Keratinocyte (primary cell): Measurements from ENCODE around the gene PPP1R12C. TPM values are rescaled to one million over a fixed set of nuclear protein-coding genes. Genes with fewer than 3 reads are reported as not detected.

Experiments
- DNase-seq: peaks from one replicate; pipeline ENCODE4 v3.0.0-alpha.2; 2011; ENCODE audit warnings: low read depth, missing footprints, low spot score
- FAIRE-seq: peaks from 2 replicates; lab custom pipeline; 2011; peaks lifted over from hg19 to GRCh38; lab: Jason Lieb, UNC
- H2AFZ ChIP-seq: 2 replicates; pipeline ENCODE4 v1.6.0; 2012; ENCODE audit warnings: low read length, control low read depth, inconsistent platforms; ENCODE audit not compliant: control insufficient read depth
- H3K27ac ChIP-seq: 2 replicates; pipeline ENCODE4 v1.5.1; 2011; ENCODE audit warnings: low read length; ENCODE audit not compliant: control insufficient read depth, insufficient read depth
- H3K27me3 ChIP-seq: 3 replicates; pipeline ENCODE4 v1.6.0; 2011; ENCODE audit warnings: low read length; ENCODE audit not compliant: control insufficient read depth, insufficient read depth; ENCODE audit errors: extremely low read depth
- H3K36me3 ChIP-seq, 2 experiments: 2 replicates in 1 of 2; 3 replicates in 1 of 2; pipeline ENCODE4 v1.5.1; 2011; ENCODE audit warnings: low read length in 2 of 2, mild to moderate bottlenecking in 1 of 2; ENCODE audit not compliant: control insufficient read depth in 2 of 2, insufficient read depth in 2 of 2; ENCODE audit errors: extremely low read depth in 1 of 2
- H3K4me1 ChIP-seq: 3 replicates; pipeline ENCODE4 v1.5.1; 2011; ENCODE audit warnings: low read length; ENCODE audit not compliant: control insufficient read depth, insufficient read depth; ENCODE audit errors: extremely low read depth
- H3K4me2 ChIP-seq: 3 replicates; pipeline ENCODE4 v1.6.0; 2011; ENCODE audit warnings: low read depth, low read length; ENCODE audit not compliant: control insufficient read depth, insufficient read depth; ENCODE audit errors: extremely low read depth
- H3K4me3 ChIP-seq, 3 experiments: fragments of 200-600 bp in 1 of 3; sonication (generic) in 1 of 3; 2 replicates in 2 of 3; 3 replicates in 1 of 3; pipeline ENCODE4 v1.5.1; 2011 to 2016; ENCODE audit warnings: low read length in 3 of 3, mild to moderate bottlenecking in 3 of 3, control low read depth in 2 of 3, inconsistent platforms in 1 of 3, low read depth in 1 of 3, mixed read lengths in 1 of 3, mixed run types in 1 of 3, moderate library complexity in 1 of 3; ENCODE audit not compliant: control insufficient read depth in 2 of 3, insufficient read depth in 2 of 3; ENCODE audit errors: extremely low read depth in 1 of 3
- H3K79me2 ChIP-seq: 2 replicates; pipeline ENCODE4 v1.6.0; 2012; ENCODE audit warnings: low read length; ENCODE audit not compliant: control insufficient read depth, insufficient read depth
- H3K9ac ChIP-seq: 3 replicates; pipeline ENCODE4 v1.6.0; 2011; ENCODE audit warnings: low read length; ENCODE audit not compliant: control insufficient read depth, insufficient read depth; ENCODE audit errors: extremely low read depth
- H3K9me1 ChIP-seq: 3 replicates; pipeline ENCODE4 v1.6.0; 2011; ENCODE audit warnings: low read length; ENCODE audit not compliant: control insufficient read depth, insufficient read depth; ENCODE audit errors: extremely low read depth
- H3K9me3 ChIP-seq: 2 replicates; pipeline ENCODE4 v1.5.1; 2012; ENCODE audit warnings: low read depth, low read length; ENCODE audit not compliant: control insufficient read depth
- H4K20me1 ChIP-seq: 3 replicates; pipeline ENCODE4 v1.6.0; 2011; ENCODE audit warnings: low read length; ENCODE audit not compliant: control insufficient read depth, insufficient read depth; ENCODE audit errors: extremely low read depth
- CTCF ChIP-seq, 3 experiments: IDR thresholded peaks in 1 of 3; conservative IDR thresholded peaks in 1 of 3; optimal IDR thresholded peaks in 1 of 3; 2 replicates in 2 of 3; 3 replicates in 1 of 3; pipeline versions ENCODE3 to v1.5.1; 2011; ENCODE audit warnings: low read length in 3 of 3, mild to moderate bottlenecking in 3 of 3, moderate library complexity in 2 of 3, control low read depth in 1 of 3, inconsistent platforms in 1 of 3; ENCODE audit not compliant: insufficient read depth in 2 of 3; ENCODE audit errors: extremely low read depth in 1 of 3
- EZH2 ChIP-seq: IDR thresholded peaks from one replicate; pipeline ENCODE4 v1.6.1; 2012; ENCODE audit warnings: inconsistent platforms, mild to moderate bottlenecking, low read length, moderate library complexity
- dilution Hi-C: fragments of 300-500 bp; cut with MboI; formaldehyde crosslinking; loops from one replicate; pipeline ENCODE4 v1.7.0; 2020; ENCODE audit warnings: low sequenced_read_pairs; ENCODE audit not compliant: extremely low pct_ligation_motif_present
- polyA plus RNA-seq, 5 experiments: library from polyadenylated mRNA; depleted of rRNA in 3 of 5; stranded (reverse) in 3 of 5; stranded (forward) in 1 of 5; unstranded in 1 of 5; fragments of >200 nt; gene quantifications; 1 replicate in 1 of 5; 2 replicates in 3 of 5; 3 replicates in 1 of 5; pipeline versions ENCODE4 v1.2.1 to v1.2.3, GENCODE V29; 2011 to 2012; ENCODE audit warnings: missing spikeins in 2 of 5, low read depth in 1 of 5, low replicate concordance in 1 of 5

The PPP1R12C gene
- polyA plus RNA-seq, 1 donor (not counting 4 experiments of a cell fraction or from before 2014, with no cell fraction given), result 24.7 TPM

DNA sequence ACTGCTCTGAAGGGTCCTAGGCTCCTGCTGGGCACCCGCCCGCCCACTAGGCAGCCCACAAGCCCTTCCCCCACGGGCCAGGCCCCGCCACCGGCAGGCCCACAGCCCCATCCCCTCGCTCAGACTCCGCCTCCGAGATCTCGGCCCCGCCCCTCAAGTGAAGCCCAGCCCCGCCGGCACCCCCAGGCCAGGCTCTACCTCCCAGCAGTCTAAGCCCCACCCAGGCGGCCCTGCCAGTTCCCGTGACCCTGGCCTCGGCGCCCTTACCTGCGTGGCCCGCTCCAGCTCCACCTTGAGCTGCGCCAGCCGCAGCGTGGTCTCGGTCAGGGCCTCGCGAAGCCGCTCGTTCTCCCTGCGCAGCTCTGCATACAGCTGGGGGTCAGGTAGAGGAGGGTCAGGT is 25.5 kb downstream of the PPP1R12C start:
- Histone ChIP-seq H3K4me1 (peaks cover 4% of the 10 kb centered on the region), H3K9ac (no peak overlapping the region), H3K4me2 (no peak overlapping the region), H3K27me3 (no peaks in the 10 kb centered on the region), H3K4me3 (no peak overlapping the region), H3K36me3 (peaks cover 10 to 27% of the 10 kb centered on the region in 2 experiments), H3K79me2 (no peaks in the 10 kb centered on the region), H3K9me3 (no peaks in the 10 kb centered on the region), H3K27ac (no peak overlapping the region), H3K9me1 (no peaks in the 10 kb centered on the region), H2AFZ (no peak overlapping the region), H4K20me1 (peaks cover 14% of the 10 kb centered on the region)
- TF ChIP-seq CTCF (optimal IDR thresholded peaks at IDR 0.05 in 1 of 3, IDR thresholded peaks at IDR 0.05 in 1 of 3, conservative IDR thresholded peaks at IDR 0.05 in 1 of 3; ENCODE audit: extremely low read depth in 1 of 3, insufficient read depth in 2 of 3, low read length in 3 of 3) (no peak), EZH2 (no peak)
- FAIRE-seq (no peak), DNase-seq (no peak)
- dilution Hi-C loops, result no loop called here

- Histone ChIP-seq H3K4me3 (no peak overlapping the region), H3K36me3 (peaks cover 10 to 26% of the 10 kb centered on the region in 2 experiments), H4K20me1 (peaks cover 14% of the 10 kb centered on the region), H3K4me1 (peaks cover 7% of the 10 kb centered on the region), H3K9me1 (no peaks in the 10 kb centered on the region), H3K79me2 (no peaks in the 10 kb centered on the region), H3K27me3 (no peaks in the 10 kb centered on the region), H3K4me2 (no peak overlapping the region), H3K27ac (no peak overlapping the region), H2AFZ (no peak overlapping the region), H3K9me3 (no peaks in the 10 kb centered on the region), H3K9ac (no peak overlapping the region)
- no peak for TF ChIP-seq CTCF (optimal IDR thresholded peaks at IDR 0.05 in 1 of 3, IDR thresholded peaks at IDR 0.05 in 1 of 3, conservative IDR thresholded peaks at IDR 0.05 in 1 of 3; ENCODE audit: extremely low read depth in 1 of 3, insufficient read depth in 2 of 3, low read length in 3 of 3)
- TF ChIP-seq EZH2, result no peak
- DNase-seq, result no peak
- no peak for FAIRE-seq
- dilution Hi-C loops, result no loop called here
Measured at GRCh38 chr19:55091126-55091910, 26.1 kb downstream of the PPP1R12C start.
